Loucy (cell line): ENCODE data around the gene ZNF543.

Source experiments
- EZH2phosphoT487 ChIP-seq: fragments of 200-600 bp; IDR thresholded peaks from 2 replicates; pipeline ENCODE4 v1.6.1; 2018; ENCODE audit warnings: antibody characterized with exemption, mild to moderate bottlenecking, moderate library complexity, borderline replicate concordance
- TF ChIP-seq, protein P1 (sequence below): fragments of 200-600 bp; sonication (generic); conservative IDR thresholded peaks from 2 replicates; pipeline ENCODE4 v1.5.1; 2014; ENCODE audit warnings: mild to moderate bottlenecking, antibody characterized with exemption, low read length

DNA sequence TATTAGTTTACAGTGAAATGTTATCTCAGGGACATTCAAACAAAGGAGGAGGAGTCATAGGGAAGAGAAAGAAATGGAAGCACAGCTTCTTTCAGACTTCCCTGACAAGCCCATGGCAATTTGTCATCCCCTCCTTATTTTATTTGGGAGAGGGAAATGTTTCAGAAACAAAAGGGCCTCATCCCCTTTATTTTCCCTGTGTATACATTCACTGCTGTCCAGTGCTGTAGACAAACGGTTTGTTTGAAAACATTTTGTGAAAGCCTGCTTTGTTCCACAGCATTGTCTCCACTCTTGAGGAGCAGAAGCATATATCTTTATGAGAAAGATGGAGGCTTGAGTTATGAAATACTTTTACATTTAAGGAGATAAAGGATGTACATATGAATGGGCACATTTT, 27.7 kb upstream of the ZNF543 start:
- TF ChIP-seq, protein P1, sequence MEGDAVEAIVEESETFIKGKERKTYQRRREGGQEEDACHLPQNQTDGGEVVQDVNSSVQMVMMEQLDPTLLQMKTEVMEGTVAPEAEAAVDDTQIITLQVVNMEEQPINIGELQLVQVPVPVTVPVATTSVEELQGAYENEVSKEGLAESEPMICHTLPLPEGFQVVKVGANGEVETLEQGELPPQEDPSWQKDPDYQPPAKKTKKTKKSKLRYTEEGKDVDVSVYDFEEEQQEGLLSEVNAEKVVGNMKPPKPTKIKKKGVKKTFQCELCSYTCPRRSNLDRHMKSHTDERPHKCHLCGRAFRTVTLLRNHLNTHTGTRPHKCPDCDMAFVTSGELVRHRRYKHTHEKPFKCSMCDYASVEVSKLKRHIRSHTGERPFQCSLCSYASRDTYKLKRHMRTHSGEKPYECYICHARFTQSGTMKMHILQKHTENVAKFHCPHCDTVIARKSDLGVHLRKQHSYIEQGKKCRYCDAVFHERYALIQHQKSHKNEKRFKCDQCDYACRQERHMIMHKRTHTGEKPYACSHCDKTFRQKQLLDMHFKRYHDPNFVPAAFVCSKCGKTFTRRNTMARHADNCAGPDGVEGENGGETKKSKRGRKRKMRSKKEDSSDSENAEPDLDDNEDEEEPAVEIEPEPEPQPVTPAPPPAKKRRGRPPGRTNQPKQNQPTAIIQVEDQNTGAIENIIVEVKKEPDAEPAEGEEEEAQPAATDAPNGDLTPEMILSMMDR: no peak
- no peak for TF ChIP-seq EZH2phosphoT487
